ENCODE measurements around the gene FGF14.

GRCh38 chr13:102240110-102240509 lies 161.7 kb downstream of the FGF14 start:
- TF ChIP-seq, protein P1, sequence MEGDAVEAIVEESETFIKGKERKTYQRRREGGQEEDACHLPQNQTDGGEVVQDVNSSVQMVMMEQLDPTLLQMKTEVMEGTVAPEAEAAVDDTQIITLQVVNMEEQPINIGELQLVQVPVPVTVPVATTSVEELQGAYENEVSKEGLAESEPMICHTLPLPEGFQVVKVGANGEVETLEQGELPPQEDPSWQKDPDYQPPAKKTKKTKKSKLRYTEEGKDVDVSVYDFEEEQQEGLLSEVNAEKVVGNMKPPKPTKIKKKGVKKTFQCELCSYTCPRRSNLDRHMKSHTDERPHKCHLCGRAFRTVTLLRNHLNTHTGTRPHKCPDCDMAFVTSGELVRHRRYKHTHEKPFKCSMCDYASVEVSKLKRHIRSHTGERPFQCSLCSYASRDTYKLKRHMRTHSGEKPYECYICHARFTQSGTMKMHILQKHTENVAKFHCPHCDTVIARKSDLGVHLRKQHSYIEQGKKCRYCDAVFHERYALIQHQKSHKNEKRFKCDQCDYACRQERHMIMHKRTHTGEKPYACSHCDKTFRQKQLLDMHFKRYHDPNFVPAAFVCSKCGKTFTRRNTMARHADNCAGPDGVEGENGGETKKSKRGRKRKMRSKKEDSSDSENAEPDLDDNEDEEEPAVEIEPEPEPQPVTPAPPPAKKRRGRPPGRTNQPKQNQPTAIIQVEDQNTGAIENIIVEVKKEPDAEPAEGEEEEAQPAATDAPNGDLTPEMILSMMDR (IDR thresholded peaks at IDR 0.05; ENCODE audit: extremely low read depth in 1 of 2, insufficient read depth in 1 of 2, low read depth in 1 of 2, low read length in 2 of 2), result no peak
- TF ChIP-seq POLR2AphosphoS5 (IDR thresholded peaks at IDR 0.05; ENCODE audit: insufficient read depth, low read depth, low read length) (no peak), MAX (IDR thresholded peaks at IDR 0.05; ENCODE audit: insufficient read depth, insufficient read length) (no peak)
